ENCODE data around the gene KCNMB2. TPM values are rescaled to one million over a fixed set of nuclear protein-coding genes. Genes with fewer than 3 reads are reported as not detected.

The KCNMB2 gene
- total RNA-seq, 1 donor from 2014 or later = not detected

DNA sequence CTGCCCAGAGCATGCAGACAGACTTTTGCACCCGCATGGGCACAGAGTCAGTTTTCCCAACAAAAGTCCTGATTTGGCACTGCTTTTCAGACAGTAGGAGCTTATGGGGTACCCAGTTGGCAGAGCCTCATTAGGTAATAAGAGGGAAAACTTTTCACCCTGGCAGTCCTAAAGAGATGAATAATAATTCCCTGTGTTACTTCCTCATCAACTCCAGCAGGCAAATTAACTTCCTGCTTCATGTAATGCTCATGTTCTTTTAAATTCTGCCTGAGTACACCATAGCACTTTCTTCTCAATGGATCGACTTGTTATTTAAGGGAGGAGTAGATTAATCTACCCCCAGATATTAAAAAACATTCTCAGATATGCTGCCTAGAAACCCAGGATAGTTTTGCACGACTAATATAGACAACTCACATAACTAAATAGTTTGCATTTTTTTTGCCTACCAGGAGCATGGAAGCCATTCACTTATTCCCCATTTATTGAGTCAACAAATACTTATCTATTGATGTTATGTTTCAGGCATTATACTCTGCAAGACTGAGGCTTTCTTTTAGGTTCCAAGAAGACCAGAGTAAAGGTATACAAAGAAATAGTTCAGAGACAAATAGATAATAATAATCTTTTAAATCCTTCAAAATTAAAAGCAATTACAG, 214.5 kb downstream of the KCNMB2 start:
- DNase-seq (ENCODE audit: low spot score) = no peak

DNA sequence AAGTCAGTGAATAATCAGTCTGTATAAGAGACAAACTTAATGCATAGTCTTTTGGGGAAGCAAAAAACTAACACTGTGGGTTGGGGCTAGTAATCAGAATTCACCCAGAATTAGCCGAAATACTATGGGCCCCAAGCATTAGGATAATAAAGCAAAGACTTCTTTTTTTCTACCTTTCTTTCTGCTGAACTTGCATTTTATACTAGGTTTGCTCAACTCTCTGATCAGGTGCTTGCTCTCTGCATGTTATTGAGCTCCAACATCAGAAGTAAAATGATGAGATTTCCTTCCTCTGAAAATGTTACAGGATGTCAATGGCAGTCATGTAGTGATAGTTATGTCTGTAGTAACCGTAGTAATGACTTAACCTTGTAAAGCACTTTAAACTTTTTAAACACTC, 216.6 kb downstream of the KCNMB2 start:
- DNase-seq (ENCODE audit: low spot score) = no peak

DNA sequence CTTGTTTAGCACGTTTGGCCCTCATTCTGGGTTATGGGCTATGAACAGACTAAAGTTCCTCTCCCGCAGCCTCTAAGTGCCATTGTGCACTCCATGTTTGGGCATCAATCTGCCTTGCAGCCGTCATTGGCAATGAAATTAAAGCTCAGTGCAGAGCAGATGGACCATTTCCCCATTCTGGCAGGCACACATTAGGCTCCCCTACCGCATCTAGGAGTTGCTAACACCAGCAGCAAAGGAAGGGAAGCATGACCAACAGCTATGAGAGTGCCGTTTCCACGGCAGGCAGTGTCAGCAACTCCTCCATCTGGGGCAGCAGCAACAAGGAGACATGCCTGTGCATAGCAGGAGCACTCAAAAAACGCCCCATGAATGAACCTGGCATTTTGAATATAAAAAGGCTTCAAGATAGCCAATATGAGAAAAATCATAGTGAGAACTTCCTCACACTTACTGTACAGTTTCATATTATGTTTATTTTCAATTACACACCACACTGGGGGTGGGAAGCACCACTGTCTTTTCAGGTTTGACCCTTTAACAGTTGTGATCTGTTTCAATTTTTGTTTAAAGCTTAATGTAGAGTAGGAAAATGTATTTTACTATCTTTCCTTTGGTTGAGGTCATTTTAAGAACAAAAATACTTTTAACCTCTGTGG, 218.7 kb downstream of the KCNMB2 start:
- no peak for DNase-seq (ENCODE audit: low spot score)

DNA sequence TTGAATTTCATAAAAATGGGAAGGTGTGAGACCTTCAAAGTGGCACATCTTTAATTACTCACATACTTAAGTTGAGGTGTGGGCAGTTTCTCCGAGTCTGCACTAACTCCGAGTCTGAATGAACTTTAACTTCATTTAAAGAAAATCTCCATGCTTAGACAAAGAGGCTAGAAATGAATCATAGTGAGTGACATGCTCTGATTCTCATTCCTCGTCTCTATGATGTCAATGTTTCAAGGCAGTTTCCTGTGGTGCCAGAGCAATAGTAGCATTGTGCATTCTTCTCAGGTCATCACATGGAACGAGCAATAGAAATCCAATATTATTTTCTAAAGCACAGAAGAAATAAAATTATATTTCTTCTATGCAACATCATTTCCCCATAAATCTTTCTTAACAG, 224.8 kb downstream of the KCNMB2 start:
- DNase-seq (ENCODE audit: low spot score) = no peak

DNA sequence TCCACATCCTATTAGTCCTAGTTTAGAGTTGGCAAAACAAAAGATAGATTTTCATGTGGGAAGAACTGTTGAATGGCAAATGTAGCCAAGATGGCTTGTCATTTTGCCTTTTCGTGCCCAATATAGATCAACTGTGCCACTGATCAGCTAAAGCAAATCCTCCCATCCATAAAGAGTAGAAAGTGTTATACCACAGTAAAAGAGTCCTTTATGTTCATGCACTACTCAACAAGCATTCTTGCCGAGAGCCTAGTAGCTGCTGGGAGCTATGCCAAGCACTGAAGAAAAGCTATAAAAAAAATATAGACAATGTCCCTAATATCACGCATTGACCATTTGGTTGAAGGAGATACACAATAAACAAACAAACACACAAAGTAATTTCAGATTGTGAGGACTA, 225.2 kb downstream of the KCNMB2 start:
- DNase-seq (ENCODE audit: low spot score) = no peak

DNA sequence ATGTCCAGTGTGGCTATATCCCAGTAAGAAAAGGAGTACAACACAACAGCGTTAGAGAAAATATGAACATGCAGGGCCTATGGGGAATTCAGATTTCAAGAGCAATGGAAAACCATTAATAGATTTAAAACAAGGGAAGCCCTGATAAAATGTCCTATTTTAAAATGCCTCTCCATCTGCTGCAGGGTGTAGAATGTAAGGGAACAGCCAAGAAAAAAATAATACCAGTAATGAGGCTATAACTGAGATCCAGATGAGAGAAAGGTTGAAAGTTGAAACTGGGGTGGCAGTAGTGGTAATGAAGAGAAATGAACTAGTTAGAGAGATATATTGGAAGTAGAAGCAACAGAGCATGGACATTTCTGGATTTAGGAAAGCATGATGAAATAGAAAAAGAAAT, 226.1 kb downstream of the KCNMB2 start:
- no peak for DNase-seq (ENCODE audit: low spot score)

DNA sequence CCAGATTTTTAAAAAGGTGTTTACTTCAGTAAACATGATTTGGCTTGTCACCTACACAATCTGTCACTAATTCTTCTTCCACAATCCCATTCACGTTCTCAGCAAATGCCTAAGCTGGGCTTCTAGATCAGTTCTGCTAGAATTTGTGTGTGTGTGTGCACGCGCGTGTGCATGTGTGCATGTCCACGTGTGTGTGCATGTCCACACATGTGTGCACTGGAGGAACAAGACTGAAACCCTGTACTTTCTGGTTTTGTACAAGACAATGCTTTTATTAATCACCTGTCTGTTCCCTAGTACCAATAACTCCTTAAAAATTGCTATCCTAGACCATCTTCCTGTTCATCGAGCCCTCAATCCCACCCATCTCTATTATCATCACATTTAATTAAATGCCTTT, 229.2 kb downstream of the KCNMB2 start:
- DNase-seq (ENCODE audit: low spot score) = no peak

DNA sequence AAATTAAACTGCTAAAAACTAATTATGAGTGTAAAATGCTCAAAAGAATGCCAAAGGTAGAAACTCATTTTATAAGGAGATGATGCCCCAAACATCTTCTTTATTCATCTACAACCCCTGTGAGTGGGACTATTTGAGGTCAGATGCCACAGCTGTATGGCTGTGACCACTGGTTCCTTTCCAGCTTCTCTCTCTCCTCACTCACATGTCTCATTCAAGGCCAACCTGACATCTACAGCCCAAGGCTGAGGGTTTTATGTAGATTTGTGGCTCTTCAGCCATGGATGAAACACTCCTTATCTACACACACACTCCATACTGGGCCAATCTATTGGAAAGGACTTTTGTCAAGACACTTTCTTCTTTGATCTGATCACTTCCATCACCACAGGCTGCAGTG, 231.3 kb downstream of the KCNMB2 start:
- DNase-seq (ENCODE audit: low spot score) = no peak

DNA sequence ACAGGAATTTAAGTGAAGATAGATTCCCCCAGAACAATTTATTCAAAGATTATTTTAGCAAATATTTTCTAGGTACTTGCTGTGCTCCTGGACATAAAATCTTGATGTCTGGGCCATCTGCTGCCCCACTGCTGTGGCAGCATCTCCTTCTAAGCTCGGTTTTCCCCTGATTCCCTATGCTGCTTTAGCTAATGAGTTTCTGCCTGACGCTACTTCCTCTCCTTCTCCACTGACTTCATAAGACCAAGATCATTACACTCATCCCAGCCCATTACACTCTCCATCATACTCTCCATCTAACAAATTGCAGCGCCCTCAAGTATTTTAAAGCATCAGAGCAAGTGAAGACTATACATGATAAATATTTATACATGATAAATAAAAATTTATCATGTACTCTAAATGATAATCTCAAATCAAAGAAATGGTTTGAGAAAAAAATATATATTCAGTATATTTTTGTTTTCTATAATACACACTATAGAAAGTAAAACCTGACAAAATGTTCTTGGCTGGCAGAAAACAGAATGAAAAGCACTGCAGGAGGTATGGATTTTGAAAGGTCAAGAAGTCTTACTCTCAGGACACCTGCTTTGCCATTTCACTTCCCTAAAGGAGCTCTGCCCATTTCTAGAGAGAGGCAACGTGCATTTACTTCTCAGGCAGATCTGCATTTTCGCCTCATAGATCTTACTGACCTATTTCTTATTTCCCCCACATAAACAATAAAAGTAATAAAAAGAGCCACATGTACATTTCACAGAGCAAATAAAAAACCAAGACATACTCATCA, 232.0 kb downstream of the KCNMB2 start:
- DNase-seq (ENCODE audit: low spot score) = no peak

DNA sequence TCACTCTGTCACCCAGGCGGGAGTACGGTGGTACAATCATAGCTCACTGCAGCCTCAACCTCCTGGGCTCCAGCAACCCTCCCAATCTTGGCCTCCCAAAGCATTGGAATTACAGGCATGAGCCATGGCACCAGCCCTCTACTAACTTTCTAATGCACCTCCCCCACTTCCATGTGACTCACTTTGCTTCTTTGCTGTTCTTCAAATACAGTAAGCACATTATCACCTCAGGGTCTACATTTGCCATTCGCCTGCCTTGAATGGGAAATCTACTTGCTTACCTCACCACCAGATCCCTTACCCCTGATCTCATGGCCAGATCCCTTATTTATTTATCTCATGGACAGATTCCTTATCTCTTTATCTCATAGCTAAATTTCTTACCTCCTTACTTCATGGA, 235.3 kb downstream of the KCNMB2 start:
- no peak for DNase-seq (ENCODE audit: low spot score)

DNA sequence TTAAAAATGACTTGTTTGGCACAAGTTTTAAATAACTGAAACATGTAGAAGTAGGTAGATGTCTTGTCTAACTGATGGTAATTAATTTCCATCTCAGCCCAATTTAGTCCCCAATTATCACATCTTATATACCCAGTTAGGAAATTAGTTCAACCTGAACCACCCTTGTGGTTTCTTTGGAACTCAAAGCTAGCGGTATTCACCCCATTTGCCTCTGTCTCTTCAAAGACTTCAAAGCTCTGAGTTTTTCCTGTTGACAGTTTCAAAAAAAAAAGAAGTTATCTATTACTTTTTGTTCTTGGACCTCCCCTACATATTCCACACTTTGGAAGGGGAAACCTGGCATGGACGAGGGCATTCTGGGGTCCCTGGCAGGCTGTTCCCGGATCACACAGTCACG, 236.5 kb downstream of the KCNMB2 start:
- DNase-seq (ENCODE audit: low spot score) = no peak

DNA sequence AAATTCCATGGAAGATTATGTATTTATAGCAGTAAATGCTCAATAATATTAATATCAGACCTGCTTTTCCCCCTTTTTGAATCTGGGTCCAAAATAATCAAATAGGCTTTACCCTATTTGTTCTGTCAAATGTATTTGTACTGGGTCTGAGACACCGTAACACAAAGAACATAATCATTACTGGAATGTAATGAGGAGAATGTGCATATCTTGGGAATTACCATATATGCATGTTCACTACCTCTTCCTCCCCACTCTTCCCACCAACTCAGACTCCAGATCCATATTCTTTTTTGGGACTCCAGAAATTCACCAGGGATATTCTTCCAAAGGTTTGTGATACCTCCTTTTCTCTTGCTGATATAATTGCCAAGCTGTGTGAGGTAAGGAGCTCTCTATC, 237.1 kb downstream of the KCNMB2 start:
- DNase-seq (ENCODE audit: low spot score) = no peak

DNA sequence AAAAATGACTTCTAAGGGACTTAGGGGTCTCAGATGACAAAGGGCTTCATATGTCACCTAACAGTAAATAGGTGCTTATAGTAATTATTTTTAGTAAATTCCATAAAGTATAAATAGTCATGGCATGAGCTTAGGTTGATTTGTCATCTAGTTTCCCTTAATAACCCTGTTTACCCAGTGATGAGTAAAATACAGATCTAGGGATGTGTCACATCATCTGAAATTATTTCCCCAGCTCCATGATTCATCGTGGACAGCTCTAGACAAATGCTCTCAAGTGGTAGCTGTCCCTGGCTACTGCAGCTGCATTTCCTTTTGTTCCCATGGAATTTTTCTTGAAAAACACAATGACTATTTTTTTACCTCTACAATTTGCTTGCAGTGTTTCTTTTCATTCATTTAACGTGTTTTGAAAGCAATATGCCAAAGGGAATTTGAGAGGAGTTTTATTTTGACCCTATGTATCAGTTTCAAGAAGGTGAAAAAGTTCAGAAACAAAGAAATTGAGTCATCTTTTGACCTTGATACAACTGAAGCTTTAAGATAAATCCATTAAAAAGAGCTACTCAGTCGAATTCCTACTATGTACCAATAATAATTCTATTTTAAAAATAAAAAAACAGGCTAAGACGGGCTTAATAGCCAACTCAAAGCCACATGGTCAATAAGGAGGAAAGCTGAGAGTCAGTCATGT, 241.6 kb downstream of the KCNMB2 start:
- DNase-seq (ENCODE audit: low spot score) = no peak

DNA sequence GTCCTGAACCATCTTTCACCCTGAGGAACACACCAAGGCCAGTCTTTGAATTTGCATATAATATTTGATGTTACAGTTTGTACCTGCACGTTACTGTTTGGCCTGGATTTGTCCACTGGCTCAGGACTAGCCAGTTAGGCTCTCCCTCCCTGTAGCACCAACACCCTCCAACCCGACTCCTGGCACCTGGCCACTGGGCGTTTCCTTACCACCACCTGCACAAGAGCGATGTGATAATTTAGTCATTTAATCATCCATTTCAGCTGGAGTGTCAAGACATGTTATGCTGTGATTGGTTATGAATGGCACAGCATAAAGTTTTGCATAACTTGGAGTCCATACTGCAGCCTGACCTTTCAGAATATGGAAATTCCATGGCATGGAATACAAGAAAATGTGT, 242.4 kb downstream of the KCNMB2 start:
- DNase-seq (ENCODE audit: low spot score) = no peak

DNA sequence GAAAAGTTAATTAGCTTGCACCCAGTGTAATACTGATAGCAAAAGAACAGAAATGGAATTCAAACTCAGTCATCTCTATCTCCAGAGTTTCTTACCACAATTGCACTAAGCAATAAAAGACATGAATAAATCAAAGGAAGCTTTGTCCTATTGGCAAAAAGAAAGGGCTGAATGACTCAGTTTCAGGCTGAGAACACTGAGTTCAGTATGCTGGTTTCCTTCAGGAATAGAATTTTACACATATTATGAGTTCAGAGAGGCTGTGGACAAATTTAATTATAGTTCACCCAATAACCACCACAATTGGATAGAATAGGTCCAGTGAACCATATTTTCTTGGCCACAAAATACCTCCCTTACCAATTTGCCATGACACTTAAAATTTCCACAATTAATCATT, 249.7 kb downstream of the KCNMB2 start:
- no peak for DNase-seq (ENCODE audit: low spot score)

DNA sequence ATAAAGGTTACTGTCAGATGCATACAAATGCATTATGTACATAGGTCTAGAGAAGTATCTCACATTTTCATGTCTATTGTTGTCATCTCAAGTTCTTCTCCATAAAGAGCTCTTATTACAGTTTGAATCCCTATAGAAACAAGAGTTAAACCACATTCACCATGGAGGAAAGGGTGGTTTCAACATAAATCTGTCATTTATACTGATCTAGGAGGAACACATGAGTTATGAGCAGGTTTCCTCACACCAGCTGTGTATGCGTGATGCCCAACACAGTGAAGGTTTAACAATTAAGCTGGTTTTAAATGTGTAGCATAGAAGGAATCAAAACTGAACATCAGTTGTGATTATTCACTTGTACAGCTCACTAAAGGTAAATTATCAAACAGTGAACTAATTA, 251.7 kb downstream of the KCNMB2 start:
- no peak for DNase-seq (ENCODE audit: low spot score)

DNA sequence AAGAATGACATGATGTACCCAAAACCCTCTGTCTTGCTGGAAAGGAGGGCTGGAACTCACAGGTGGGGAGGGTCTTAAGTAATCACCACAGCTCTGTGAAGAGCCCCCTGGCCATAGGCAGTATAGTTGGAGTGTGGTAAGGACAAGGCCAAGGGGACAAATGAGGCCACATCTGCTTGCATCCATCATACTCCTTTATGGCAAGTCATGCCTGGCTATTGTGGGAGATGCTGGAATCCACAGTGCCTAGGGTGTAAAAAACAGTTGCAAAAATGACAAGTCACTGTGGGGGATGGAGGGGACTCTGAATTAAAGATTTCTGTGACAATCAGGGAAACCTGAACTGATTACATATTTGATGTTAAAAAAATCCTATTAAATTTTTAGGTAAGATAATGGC, 258.5 kb downstream of the KCNMB2 start:
- no peak for DNase-seq (ENCODE audit: low spot score)

DNA sequence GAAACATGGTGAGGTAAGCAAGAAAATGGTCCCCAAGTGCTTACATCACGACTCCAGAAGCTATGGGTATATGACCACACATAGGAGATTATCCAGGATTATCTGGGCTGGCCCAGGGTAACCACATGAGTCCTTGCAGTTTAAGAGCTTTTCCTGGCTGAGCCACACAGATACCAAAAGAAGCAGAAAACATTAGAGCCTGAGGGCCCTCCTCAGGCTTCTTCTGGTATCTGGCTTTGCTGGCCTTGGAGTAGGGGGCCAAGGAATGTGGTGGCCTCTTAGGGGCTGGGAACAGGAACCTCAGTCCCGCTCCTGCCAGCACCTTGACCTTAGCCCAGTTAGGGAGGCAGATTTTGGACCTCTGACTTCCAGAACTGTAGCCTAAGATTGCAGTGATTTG, 259.1 kb downstream of the KCNMB2 start:
- no peak for DNase-seq (ENCODE audit: low spot score)

DNA sequence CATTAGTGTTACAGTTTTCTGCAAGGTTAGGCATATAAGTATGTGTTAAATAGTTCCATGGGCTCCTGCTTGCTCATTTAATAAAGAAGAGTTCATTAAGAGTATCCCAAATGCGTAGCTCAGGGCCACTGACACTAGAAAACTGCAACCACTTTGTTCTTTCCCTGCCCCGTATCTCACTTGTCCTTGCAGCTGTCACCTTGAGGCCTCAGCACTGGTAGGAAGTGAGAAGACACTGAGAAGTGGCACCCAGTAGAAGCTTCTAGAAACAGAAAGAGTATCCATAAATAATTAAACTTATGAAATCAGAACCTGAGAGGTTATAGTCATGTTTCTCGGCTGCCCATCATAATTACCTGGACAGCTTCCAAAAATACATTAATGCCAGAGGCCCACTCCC, 266.0 kb downstream of the KCNMB2 start:
- DNase-seq (ENCODE audit: low spot score) = no peak

DNA sequence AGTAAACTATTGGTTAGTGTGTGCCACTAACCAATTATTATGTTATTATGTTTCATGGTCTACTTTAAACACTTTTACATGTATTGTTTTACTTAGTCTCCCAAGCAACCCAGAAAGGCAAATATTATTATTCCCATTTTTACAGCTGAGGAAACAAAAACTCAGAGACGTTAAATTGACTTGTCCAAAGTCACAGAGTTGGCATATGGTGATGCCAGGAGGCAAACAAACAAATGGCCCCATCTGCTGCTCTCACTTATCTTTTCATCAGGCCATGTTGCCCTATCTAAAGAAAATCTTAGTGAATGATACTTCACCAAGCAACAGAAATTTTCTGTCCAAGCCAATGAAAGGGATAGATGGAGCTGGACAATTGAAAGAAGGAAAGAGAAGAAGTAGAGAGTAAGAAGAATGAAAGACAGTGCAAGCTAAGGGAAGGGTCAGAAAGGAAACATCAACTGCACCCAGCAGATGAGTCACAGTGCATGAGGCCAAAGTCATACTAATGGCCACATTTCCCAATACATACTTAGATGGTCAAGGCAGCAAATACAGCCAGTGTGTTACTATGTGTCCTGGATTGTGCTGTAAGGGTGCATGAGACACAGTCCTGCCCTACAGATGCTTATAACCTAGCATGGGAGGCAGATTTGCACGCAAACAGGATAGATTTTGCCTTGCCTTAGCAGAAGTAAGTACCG, 266.9 kb downstream of the KCNMB2 start:
- DNase-seq (ENCODE audit: low spot score) = no peak

DNA sequence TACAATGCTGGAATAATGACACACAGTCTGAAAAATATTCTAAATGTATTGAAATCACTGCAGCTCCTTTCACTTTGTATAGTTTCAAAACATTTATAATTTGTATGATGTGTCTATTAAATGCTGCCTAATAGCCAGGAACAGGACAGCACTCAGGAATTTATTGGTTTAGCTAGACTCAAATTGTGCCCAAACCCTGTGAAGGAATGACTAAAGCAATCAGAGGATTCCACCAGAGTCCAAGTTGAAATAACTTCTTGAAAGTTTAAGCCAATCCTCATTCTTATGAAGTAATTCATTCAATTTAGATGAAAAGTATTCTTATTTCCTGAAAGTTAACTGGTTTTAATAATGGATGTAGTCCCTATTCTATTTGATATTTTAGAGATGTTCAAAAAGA, 268.4 kb downstream of the KCNMB2 start:
- DNase-seq (ENCODE audit: low spot score) = no peak
